Measurements from ENCODE around the gene FRG2.
"Not testable (repeated sequence)": the region's sequence is repeated elsewhere in the genome, so short reads cannot be mapped to it uniquely, and the experiment has no call there.

The FRG2 gene

GRCh38 chr4:190016369-190017289 is 10.4 kb downstream of the FRG2 start:
- DNase-seq (ENCODE audit: low read depth in 2 of 2, low spot score in 1 of 2), result no peak

GRCh38 chr4:190015538-190016368 is 11.3 kb downstream of the FRG2 start:
- DNase-seq (ENCODE audit: low read depth in 2 of 2, low spot score in 1 of 2), result no peak

- DNase-seq (ENCODE audit: low read depth in 2 of 2, low spot score in 1 of 2), result no peak
Observed at GRCh38 chr4:190014771-190015537, 12.1 kb downstream of the FRG2 start.

GRCh38 chr4:189989941-189990340 is 37.1 kb downstream of the FRG2 start:
- DNase-seq (ENCODE audit: low read depth in 2 of 2, low spot score in 1 of 2), result not testable (repeated sequence)

- DNase-seq (ENCODE audit: low read depth in 2 of 2, low spot score in 1 of 2), result no peak
Observed at GRCh38 chr4:189988877-189989431, 38.1 kb downstream of the FRG2 start.

GRCh38 chr4:189985651-189986243 is 41.3 kb downstream of the FRG2 start:
- DNase-seq (ENCODE audit: low read depth in 2 of 2, low spot score in 1 of 2), result not testable (repeated sequence)

- DNase-seq (ENCODE audit: low read depth in 2 of 2, low spot score in 1 of 2), result not testable (repeated sequence)
Observed at GRCh38 chr4:189984661-189985060, 42.4 kb downstream of the FRG2 start.

GRCh38 chr4:189983916-189984526 is 43.0 kb downstream of the FRG2 start:
- DNase-seq (ENCODE audit: low read depth in 2 of 2, low spot score in 1 of 2), result not testable (repeated sequence)

GRCh38 chr4:189981970-189982369 is 45.1 kb downstream of the FRG2 start:
- DNase-seq (ENCODE audit: low read depth in 2 of 2, low spot score in 1 of 2), result no peak

GRCh38 chr4:189980292-189980691 is 46.8 kb downstream of the FRG2 start:
- not testable (repeated sequence) for DNase-seq (ENCODE audit: low read depth in 2 of 2, low spot score in 1 of 2)

GRCh38 chr4:189979196-189980047 is 47.6 kb downstream of the FRG2 start:
- no peak for DNase-seq (ENCODE audit: low read depth in 2 of 2, low spot score in 1 of 2)

Measured in stimulated activated CD8-positive, alpha-beta memory T cell treated with anti-CD3 and anti-CD28 coated beads, Interleukin-4, amount 100 ng/mL, for 1 hour (primary cell).